Measurements from ENCODE around the gene RRP1B. TPM values are rescaled to one million over a fixed set of nuclear protein-coding genes. Genes with fewer than 3 reads are reported as not detected.

Gene RRP1B
- total RNA-seq, 1 donor from 2014 or later: 45.0 TPM

DNA sequence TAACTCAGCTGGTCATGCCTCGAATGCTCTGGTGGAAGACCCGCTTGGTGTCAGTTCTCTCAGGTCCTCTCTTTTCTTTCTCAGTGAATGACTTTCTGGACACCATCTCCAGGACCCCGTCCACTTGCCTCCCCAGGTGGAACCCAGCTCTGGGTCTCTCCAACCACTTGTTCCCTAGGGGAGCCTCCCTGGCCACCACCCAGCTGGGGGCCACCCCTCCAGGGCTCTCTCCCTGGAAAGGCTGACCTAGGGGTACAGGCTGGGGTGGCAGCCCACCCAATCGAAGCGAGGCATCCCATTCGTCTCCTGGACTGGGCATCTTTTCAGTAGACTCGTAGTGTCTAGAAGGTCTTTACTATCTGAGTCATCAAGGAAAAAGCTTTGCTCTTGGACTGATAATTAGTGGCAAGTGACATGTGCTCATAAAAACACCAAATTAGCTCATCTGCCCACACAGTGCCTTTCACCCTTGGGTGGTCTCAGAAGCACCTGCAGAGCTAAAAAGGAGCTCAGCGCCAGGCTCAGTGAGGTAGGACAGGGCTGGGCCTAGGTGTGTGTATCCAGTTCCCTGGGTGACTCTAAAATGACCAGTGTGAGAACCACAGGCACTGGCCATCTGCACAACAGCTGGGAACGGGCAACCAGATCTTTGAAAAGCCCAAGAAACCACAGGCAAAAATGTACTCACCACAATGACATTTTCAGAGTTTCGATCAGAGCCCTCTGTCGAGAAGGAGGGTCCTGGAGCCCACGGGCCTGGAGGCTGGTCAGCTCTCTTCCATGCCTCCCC is 57.2 kb downstream of the RRP1B start:
- Histone ChIP-seq H3K9me3 (ENCODE audit: low read depth) (no peaks in the 10 kb centered on the region), H3K4me3 (no peak overlapping the region), H3K27ac (no peak overlapping the region), H2AFZ (replicated peaks) (no peak overlapping the region), H3F3A (ENCODE audit: low read depth) (no peaks in the 10 kb centered on the region), H3K4me1 (peaks cover 13% of the 10 kb centered on the region), H4K20me1 (ENCODE audit: low read depth) (peaks cover 18% of the 10 kb centered on the region), H3K4me2 (no peak overlapping the region), H3K79me2 (ENCODE audit: low read depth) (peaks cover 11% of the 10 kb centered on the region), H3K27me3 (peaks cover 41% of the 10 kb centered on the region), H3K9ac (no peak overlapping the region), H3K36me3 (no peaks in the 10 kb centered on the region)
- no peak for DNase-seq (ENCODE audit: low spot score)
- no peak overlapping the region for H3K27ac Mint-ChIP-seq
- TF ChIP-seq, protein P1, sequence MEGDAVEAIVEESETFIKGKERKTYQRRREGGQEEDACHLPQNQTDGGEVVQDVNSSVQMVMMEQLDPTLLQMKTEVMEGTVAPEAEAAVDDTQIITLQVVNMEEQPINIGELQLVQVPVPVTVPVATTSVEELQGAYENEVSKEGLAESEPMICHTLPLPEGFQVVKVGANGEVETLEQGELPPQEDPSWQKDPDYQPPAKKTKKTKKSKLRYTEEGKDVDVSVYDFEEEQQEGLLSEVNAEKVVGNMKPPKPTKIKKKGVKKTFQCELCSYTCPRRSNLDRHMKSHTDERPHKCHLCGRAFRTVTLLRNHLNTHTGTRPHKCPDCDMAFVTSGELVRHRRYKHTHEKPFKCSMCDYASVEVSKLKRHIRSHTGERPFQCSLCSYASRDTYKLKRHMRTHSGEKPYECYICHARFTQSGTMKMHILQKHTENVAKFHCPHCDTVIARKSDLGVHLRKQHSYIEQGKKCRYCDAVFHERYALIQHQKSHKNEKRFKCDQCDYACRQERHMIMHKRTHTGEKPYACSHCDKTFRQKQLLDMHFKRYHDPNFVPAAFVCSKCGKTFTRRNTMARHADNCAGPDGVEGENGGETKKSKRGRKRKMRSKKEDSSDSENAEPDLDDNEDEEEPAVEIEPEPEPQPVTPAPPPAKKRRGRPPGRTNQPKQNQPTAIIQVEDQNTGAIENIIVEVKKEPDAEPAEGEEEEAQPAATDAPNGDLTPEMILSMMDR (IDR thresholded peaks at IDR 0.05): no peak
- no peak for TF ChIP-seq EZH2phosphoT487 (IDR thresholded peaks at IDR 0.05)
- no peak for TF ChIP-seq EZH2 (IDR thresholded peaks at IDR 0.05)
- H3K9me3 Mint-ChIP-seq: no peaks in the 10 kb centered on the region
- peaks cover 17% of the 10 kb centered on the region for H3K27me3 Mint-ChIP-seq (ENCODE audit: insufficient read depth, low read depth)
- H3K4me3 Mint-ChIP-seq: peak overlapping the region; percentile 33
- H3K4me1 Mint-ChIP-seq: peaks cover 22% of the 10 kb centered on the region
- no peaks in the 10 kb centered on the region for H3K36me3 Mint-ChIP-seq

DNA sequence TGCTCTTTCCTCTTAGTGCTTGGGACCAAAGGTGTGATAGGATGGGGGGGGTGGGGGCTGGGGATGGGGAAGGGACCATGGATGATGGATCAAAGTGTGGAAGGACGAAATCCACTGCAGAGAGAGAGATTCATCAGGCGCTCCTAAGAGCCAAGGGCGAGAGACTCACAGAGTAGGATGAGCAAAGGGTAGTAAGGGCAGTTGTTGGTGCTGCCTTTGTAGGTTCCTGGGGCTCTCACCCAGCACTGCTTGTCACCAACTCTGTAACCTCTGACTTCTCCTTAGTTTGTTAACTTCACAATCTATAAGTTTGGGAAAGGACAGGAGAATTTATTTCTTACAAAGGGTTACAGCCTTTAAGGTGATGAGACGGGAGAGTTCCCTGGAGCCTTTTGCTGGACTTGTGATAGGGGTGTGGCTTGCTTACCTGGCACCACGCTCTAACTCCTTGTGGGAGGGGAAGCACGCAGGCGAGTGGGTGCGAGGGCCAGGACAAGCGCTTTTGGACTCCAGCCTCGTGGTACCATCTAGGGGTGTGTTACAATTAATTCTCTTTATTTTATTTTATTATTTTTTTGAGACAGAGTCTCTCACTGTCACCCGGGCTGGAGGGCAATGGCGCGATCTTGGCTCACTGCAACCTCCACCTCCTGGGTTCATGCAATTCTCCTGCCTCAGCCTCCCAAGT is 58.0 kb downstream of the RRP1B start:
- peaks cover 16% of the 10 kb centered on the region for H3K79me2 ChIP-seq (ENCODE audit: low read depth)
- Mint-ChIP-seq H3K27me3 (ENCODE audit: insufficient read depth, low read depth) (peaks cover 17% of the 10 kb centered on the region), H3K36me3 (no peaks in the 10 kb centered on the region), H3K4me1 (peaks cover 20% of the 10 kb centered on the region), H3K27ac (no peak overlapping the region), H3K9me3 (no peaks in the 10 kb centered on the region), H3K4me3 (peak overlapping the region; percentile 88)
- H3K36me3 ChIP-seq: no peaks in the 10 kb centered on the region
- H4K20me1 ChIP-seq (ENCODE audit: low read depth): peaks cover 18% of the 10 kb centered on the region
- no peak overlapping the region for H3K4me3 ChIP-seq
- peaks cover 41% of the 10 kb centered on the region for H3K27me3 ChIP-seq
- H3K9me3 ChIP-seq (ENCODE audit: low read depth): no peaks in the 10 kb centered on the region
- no peak for DNase-seq (ENCODE audit: low spot score)
- no peak overlapping the region for H3K9ac ChIP-seq
- H3K27ac ChIP-seq: no peak overlapping the region
- TF ChIP-seq, protein P1 (IDR thresholded peaks at IDR 0.05): no peak
- TF ChIP-seq EZH2 (IDR thresholded peaks at IDR 0.05): no peak
- no peak for TF ChIP-seq EZH2phosphoT487 (IDR thresholded peaks at IDR 0.05)
- no peaks in the 10 kb centered on the region for H3F3A ChIP-seq (ENCODE audit: low read depth)
- H3K4me1 ChIP-seq: peaks cover 13% of the 10 kb centered on the region
- no peak overlapping the region for H2AFZ ChIP-seq (replicated peaks)
- H3K4me2 ChIP-seq: no peak overlapping the region

DNA sequence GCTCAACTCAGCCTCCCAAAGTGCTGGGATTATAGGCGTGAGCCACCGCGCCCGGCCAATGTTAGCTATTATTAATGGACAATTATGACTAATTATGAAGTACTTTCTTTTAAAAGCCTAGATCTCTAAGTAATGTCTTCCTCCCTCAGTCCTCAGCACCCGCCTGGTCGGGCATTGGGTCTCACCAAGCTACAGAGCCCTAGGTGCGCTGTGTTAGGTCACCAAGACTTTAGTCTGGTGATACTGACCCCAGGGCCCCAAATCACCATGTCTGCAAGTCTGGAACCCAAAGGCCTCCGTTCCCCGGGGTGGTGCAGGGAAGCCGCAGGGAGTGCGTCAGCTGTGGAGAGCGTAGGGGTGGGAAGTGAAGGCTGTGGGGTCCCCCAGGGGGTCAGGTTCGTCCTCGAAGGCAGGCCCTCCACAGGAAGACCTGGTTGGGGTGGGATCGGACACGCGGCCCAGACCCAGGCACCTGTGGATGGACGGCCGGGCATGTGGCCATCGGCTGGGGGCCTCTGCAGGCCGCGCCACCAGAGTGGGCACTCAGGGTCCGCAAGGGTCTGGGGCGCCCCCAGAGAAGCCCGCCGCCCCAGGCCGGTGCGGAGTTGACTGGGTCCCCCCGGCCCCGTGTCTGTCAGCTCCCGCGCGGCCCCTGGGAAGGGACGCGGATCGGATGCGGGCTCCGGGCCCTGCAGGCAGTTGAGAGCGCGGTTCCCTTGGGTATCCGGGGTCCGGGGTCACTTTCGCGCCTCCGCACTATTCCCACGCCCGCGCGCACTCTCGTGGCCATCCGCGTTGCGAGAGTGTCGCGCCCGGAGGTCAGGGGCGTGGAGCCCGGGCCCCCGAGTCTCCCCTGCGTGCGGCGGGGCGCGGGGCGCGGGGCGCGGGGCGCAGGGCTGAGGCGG is 58.9 kb downstream of the RRP1B start:
- TF ChIP-seq EZH2 (IDR thresholded peaks at IDR 0.05): peak; percentile 11
- no peak for TF ChIP-seq EZH2phosphoT487 (IDR thresholded peaks at IDR 0.05)
- TF ChIP-seq, protein P1 (IDR thresholded peaks at IDR 0.05): no peak
- Histone ChIP-seq H3K79me2 (ENCODE audit: low read depth) (peaks cover 16% of the 10 kb centered on the region), H3K4me1 (peaks cover 13% of the 10 kb centered on the region), H3K4me3 (peak overlapping the region; percentile 100), H3K27me3 (peaks cover 41% of the 10 kb centered on the region), H3K9me3 (ENCODE audit: low read depth) (no peaks in the 10 kb centered on the region), H3K9ac (no peak overlapping the region), H4K20me1 (ENCODE audit: low read depth) (peaks cover 18% of the 10 kb centered on the region), H2AFZ (replicated peaks) (peak overlapping the region; percentile 98), H3F3A (ENCODE audit: low read depth) (no peaks in the 10 kb centered on the region), H3K36me3 (no peaks in the 10 kb centered on the region), H3K4me2 (peak overlapping the region; percentile 96), H3K27ac (no peak overlapping the region)
- Mint-ChIP-seq H3K4me3 (peak overlapping the region; percentile 88), H3K36me3 (no peaks in the 10 kb centered on the region), H3K27ac (peak overlapping the region; percentile 33), H3K4me1 (peaks cover 18% of the 10 kb centered on the region), H3K9me3 (no peaks in the 10 kb centered on the region), H3K27me3 (ENCODE audit: insufficient read depth, low read depth) (peaks cover 20% of the 10 kb centered on the region)
- DNase-seq (ENCODE audit: low spot score): no peak

Data from neural progenitor cell (in vitro differentiated cells).